Caki2 (cell line): ENCODE results near the gene YIPF3. TPM values are rescaled to one million over a fixed set of nuclear protein-coding genes. Genes with fewer than 3 reads are reported as not detected.
"Not testable (repeated sequence)": the region's sequence is repeated elsewhere in the genome, so short reads cannot be mapped to it uniquely, and the experiment has no call there.

Experiments used
- DNase-seq: peaks from one replicate; pipeline ENCODE4 v3.0.0-alpha.2; 2015; ENCODE audit warnings: low read depth
- in situ Hi-C: cut with HindIII; loops from 2 replicates; pipeline ENCODE4 v1.10.0; 2016; ENCODE audit warnings: low sequenced_read_pairs, low pct_unique_long_range_greater_than_20kb, mixed read lengths
- total RNA-seq: library from RNA; depleted of rRNA; stranded (reverse); fragments of >200 nt; shearing (Covaris generic); gene quantifications from 2 replicates; pipeline ENCODE4 v1.2.3, GENCODE V29; 2014; ENCODE audit warnings: low replicate concordance; rRNA removed

Gene YIPF3
- total RNA-seq, result 101 and 127 TPM in 2 replicates

DNA sequence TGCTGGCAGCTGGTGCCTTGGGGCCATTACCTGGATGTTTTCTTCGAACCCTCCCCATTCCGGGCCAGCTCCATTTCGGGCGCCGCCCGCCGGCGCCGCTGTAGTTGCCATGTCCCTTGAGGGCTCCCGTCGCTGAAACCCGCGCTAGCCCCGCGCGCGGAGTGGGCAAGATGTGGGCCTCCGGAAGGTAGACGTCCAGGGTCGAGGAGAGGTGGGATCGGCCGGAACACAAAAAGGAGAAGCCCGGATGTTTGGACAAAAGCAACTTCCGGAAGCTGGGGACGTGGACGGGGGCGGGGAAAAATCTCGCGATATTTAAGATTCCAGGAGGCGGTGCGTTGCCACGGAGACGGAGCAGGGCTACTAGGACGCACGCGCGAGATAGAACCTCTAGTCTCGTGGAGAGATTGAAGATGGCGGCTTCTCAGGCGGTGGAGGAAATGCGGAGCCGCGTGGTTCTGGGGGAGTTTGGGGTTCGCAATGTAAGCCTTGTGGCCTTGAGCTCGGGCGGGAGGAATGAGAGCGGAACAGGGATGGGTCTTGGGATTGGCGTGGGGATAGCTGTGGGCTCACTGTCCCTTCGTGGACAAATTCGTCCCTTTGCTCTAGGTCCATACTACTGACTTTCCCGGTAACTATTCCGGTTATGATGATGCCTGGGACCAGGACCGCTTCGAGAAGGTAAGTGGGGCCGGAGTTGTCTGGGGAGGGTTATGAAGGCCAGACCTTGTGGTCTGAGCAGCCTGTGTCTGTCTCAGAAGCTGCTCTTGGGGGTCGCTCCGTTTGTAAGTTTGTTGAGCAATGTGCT lies at the start of gene YIPF3, which contains the start of gene POLR1C:
Gene YIPF3, minus strand, starts transcription at position 230 of the 808 bp plus-strand sequence. Its CDS starts 119 bp downstream, at position 111.
Gene POLR1C, plus strand, starts transcription at position 393 of the 808 bp plus-strand sequence. Its CDS starts 21 bp downstream, at position 414.
- in situ Hi-C loops, result no loop called here
- peak; percentile 95 for DNase-seq

DNA sequence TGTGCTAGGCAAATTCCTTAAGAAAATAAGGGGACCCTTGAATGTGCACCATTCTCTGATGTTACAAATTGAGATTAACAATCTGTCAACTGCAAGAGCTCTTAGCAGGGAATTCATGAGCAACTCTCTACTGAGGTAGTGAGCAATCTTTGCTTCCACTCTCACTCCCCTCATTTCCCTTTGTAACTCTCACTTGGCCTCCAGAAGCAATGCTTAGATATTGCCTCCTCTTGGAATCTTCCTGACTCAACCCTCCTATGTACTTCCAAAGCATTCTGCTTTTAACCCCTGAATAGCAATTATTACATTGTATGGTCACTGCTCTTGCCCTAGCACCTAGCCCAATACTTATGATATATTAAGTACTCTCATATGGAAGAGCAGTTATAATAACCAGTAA lies 42.6 kb upstream of the YIPF3 start:
- in situ Hi-C loops, result no loop called here

DNA sequence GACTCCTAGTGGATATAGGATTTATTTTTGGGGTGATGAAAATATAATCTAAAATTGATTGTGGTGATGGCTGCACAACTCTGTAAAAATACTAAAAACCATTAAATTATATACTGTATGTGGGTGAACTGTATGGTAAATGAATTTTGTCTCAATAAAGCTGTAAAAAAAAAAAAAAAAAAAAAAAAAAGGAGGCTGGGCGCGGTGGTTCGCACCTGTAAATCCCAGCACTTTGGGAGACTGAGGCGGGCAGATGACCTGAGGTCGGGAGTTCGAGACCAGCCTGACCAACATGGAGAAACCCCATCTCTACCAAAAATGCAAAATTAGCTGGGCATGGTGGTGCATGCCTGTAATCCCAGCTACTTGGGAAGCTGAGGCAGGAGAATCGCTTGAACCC lies 40.9 kb upstream of the YIPF3 start:
- in situ Hi-C loops, DNase-seq: not testable (repeated sequence)

More for the DNA sequence above, 42.6 kb upstream of the YIPF3 start:
- DNase-seq, result no peak

DNA sequence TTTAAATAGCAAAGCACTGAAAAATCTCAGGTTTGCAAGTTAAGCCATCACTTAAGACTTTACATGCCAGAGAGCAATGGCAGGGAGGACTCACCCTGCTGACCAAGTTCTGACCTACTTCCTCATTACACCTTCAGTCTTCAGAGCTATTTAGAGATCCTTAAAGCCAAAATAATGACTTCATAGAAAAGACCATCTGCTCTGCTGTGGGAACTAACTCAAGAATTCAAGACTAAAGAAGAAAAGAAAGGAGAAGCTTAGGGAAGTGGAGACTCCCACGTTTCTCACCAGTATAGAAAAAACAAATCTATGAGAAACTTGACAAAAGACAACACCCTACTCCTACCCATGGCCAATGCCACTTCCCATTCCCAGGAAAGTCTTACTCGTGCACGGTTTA lies 30.5 kb upstream of the YIPF3 start:
- no peak for DNase-seq
- in situ Hi-C loops, result no loop called here

- DNase-seq, result no peak
- in situ Hi-C loops, result no loop called here
Measured at GRCh38 chr6:43544461-43544860, 27.7 kb upstream of the YIPF3 start.

DNA sequence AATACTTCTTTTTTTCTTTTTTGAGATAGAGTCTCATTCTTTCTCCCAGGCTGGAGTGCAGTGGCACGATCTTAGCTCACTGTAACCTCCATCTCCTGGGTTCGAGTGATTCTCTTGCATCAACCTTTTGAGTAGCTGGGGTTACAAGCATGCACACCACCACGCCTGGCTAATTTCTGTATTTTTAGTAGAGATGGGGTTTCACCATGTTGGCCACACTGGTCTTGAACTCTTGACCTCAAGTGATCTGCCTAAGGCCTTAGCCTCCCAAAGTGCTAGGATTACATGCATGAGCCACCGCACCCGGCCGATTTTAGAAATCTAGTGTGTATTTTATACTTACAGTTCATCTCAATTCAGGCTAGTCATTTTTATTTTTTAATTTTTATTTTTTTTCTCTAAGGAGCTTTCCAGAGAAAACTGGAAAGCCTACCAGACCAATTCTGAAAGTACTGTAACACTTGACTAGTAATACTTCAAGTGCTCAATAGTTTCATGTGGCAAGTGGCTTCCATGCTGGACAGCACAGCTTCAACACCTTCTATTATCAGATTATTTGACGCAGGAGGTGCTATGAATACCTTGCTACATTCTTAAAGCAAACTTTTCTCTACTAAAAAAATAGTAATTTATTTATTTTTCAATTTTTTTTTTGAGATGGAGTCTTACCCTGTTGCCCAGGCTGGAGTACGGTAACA lies 25.2 kb upstream of the YIPF3 start:
- in situ Hi-C loops, result no loop called here
- DNase-seq, result no peak

- in situ Hi-C loops, result no loop called here
- DNase-seq, result no peak
Measured at GRCh38 chr6:43540507-43540906, 23.8 kb upstream of the YIPF3 start.

- DNase-seq, in situ Hi-C loops: not testable (repeated sequence)
Measured at GRCh38 chr6:43539409-43539808, 22.7 kb upstream of the YIPF3 start.

DNA sequence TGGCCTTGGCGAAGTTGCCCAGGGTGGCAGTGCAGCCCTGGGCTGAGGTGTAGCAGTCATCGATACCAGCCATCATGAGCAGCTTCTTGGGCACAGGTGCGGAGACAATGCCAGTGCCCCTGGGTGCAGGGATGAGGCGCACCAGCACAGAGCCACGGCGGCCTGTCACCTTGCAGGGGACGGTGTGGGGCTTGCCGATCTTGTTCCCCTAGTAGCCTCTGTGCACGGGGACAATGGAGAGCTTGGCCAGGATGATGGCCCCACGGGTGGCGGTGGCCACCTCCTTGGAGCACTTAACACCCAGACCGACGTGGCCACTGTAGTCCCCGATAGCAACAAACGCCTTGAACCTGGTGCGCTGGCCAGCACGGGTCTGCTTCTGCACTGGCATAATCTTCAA lies 22.3 kb upstream of the YIPF3 start:
- DNase-seq, in situ Hi-C loops: not testable (repeated sequence)

DNA sequence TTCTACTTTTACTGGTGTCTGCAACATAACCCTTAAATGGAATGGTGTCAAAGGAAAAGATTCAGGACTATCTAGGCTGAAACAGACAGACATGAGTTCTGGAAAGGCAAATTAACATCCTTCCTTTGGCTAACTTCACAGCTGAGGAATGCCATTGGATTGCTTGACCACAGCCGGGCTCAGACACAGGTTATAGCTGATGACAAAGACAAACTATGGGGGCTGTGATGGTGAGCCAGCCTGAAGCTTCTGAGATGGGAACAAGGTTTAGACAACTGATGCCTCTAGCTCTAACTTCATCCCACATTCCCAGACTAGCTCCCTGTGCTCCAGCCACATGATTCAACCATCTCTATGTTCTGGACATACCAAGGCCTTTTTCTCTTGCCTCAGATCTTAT lies 15.5 kb upstream of the YIPF3 start:
- no peak for DNase-seq
- in situ Hi-C loops, result no loop called here

- in situ Hi-C loops, result no loop called here
- no peak for DNase-seq
Measured at GRCh38 chr6:43524483-43524961, 7.8 kb upstream of the YIPF3 start.

- DNase-seq, result no peak
- in situ Hi-C loops, result no loop called here
Measured at GRCh38 chr6:43523284-43523683, 6.6 kb upstream of the YIPF3 start.

GRCh38 chr6:43522547-43523261 lies 6.0 kb upstream of the YIPF3 start:
- no peak for DNase-seq
- in situ Hi-C loops, result no loop called here

GRCh38 chr6:43521836-43522235 lies 5.1 kb upstream of the YIPF3 start:
- in situ Hi-C loops, result no loop called here
- DNase-seq, result no peak

DNA sequence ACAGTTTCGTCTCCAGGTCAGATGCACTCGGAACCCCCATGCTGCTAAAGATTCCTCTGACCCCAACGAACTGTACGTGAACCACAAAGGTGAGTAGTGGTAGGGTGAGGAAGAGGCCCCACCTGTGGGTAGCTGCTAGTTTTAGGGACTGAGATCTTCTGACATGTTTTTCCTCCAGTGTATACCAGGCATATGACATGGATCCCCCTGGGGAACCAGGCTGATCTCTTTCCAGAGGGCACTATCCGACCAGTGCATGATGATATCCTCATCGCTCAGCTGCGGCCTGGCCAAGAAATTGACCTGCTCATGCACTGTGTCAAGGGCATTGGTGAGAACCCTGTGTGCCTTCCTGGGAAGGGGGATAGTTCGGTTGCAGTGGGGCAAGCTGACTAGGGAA lies 3.4 kb upstream of the YIPF3 start:
- in situ Hi-C loops, result no loop called here

GRCh38 chr6:43517505-43518357 lies 1.0 kb upstream of the YIPF3 start:
- DNase-seq, result no peak
- in situ Hi-C loops, result no loop called here

More for the DNA sequence above, 3.4 kb upstream of the YIPF3 start:
- DNase-seq, result no peak

- DNase-seq, result no peak
- in situ Hi-C loops, result no loop called here
Measured at GRCh38 chr6:43516367-43516696, 394 bp downstream of the YIPF3 start.

- in situ Hi-C loops, result no loop called here
- DNase-seq, result no peak
Measured at GRCh38 chr6:43515808-43516207, 918 bp downstream of the YIPF3 start.
